GM21717 (cell line): Measurements from ENCODE around the gene SLC17A3.

Experiments
- ATAC-seq: cut with Tn5 transposase; IDR thresholded peaks from one replicate; pipeline ENCODE4 v1.9.1; 2021; ENCODE audit warnings: mild to moderate bottlenecking, moderate library complexity; ENCODE audit not compliant: unreplicated experiment

The SLC17A3 gene

GRCh38 chr6:25874118-25874517 is at the start of gene SLC17A3:
Gene SLC17A3, minus strand, starts transcription at chr6:25874243. Its CDS starts 5,856 bp downstream, at chr6:25868387.
- no peak for ATAC-seq

GRCh38 chr6:25922301-25922700 is 48.3 kb upstream of the SLC17A3 start:
- no peak for ATAC-seq

- no peak for ATAC-seq
Observed at GRCh38 chr6:25921525-25922203, 47.6 kb upstream of the SLC17A3 start.

- no peak for ATAC-seq
Observed at GRCh38 chr6:25919657-25920056, 45.6 kb upstream of the SLC17A3 start.

- ATAC-seq, result no peak
Observed at GRCh38 chr6:25918083-25918683, 44.1 kb upstream of the SLC17A3 start.

- ATAC-seq, result no peak
Observed at GRCh38 chr6:25916789-25917490, 42.9 kb upstream of the SLC17A3 start.

- no peak for ATAC-seq
Observed at GRCh38 chr6:25916330-25916729, 42.3 kb upstream of the SLC17A3 start.

GRCh38 chr6:25913741-25914140 is 39.7 kb upstream of the SLC17A3 start:
- no peak for ATAC-seq

GRCh38 chr6:25911351-25911750 is 37.3 kb upstream of the SLC17A3 start:
- no peak for ATAC-seq

- no peak for ATAC-seq
Observed at GRCh38 chr6:25907475-25908014, 33.5 kb upstream of the SLC17A3 start.

- no peak for ATAC-seq
Observed at GRCh38 chr6:25903467-25904099, 29.5 kb upstream of the SLC17A3 start.

GRCh38 chr6:25902071-25902470 is 28.0 kb upstream of the SLC17A3 start:
- ATAC-seq, result no peak

GRCh38 chr6:25900843-25901242 is 26.8 kb upstream of the SLC17A3 start:
- no peak for ATAC-seq

- no peak for ATAC-seq
Observed at GRCh38 chr6:25899580-25900408, 25.8 kb upstream of the SLC17A3 start.

GRCh38 chr6:25899123-25899522 is 25.1 kb upstream of the SLC17A3 start:
- no peak for ATAC-seq

- ATAC-seq, result no peak
Observed at GRCh38 chr6:25898289-25898977, 24.4 kb upstream of the SLC17A3 start.

GRCh38 chr6:25896252-25896651 is 22.2 kb upstream of the SLC17A3 start:
- no peak for ATAC-seq

GRCh38 chr6:25895771-25896170 is 21.7 kb upstream of the SLC17A3 start:
- no peak for ATAC-seq

GRCh38 chr6:25893778-25894177 is 19.7 kb upstream of the SLC17A3 start:
- ATAC-seq, result no peak

- no peak for ATAC-seq
Observed at GRCh38 chr6:25892877-25893276, 18.8 kb upstream of the SLC17A3 start.
